HK-2 (cell line): Measurements from ENCODE around the gene ZC3H4.
"Not testable (repeated sequence)": the region's sequence is repeated elsewhere in the genome, so short reads cannot be mapped to it uniquely, and the experiment has no call there.

Source experiments
- DNase-seq: peaks from one replicate; pipeline ENCODE4 v3.0.0-alpha.2; 2018; ENCODE audit not compliant: unreplicated experiment

ZC3H4 gene

DNA sequence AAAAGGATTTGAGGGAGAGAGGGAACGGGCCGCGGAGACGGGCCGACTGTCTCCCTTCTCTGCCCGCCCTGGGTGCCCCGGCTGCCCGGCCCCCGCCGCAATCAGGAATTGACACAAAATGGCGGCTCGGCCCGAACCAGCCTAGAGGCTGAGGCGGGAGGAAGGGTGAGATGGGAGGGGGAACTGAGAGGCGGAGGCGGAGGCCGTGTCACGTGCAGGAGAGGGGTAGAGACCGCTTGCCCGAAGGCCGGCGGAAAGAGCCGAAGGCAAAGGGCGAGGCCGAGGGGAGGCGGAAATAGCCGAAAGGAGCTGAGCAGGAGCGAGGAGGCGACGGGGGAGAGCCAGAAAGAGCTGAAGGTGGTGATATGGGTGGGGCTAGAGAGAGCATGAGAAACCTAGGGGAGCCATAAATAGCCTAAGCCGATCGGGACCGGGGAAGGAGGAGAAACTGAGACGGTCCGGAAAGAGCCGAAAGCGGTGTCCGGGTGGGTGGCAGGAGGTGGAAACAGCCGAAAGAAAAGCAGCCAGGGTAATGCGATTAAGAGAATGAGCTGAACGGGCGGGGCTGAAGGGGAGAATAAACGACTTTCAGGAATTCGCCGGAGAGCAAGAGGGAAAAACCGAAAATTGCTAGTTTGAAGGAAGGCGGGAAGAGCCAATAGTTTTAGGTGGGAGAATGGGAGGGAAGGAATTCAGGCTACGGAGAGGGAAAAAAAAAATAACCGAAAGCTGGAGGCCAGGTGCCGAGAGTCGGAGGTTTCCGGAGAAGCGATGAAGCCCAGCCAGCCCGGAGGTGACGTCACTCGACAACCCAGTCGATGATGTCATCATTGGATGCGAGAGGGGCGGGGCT, at the start of gene ZC3H4:
TSS of gene ZC3H4 (minus strand) at position 780 of the 853 bp plus-strand sequence. CDS start 1,192 bp downstream, outside the sequence.
- peak; percentile 99 for DNase-seq

DNA sequence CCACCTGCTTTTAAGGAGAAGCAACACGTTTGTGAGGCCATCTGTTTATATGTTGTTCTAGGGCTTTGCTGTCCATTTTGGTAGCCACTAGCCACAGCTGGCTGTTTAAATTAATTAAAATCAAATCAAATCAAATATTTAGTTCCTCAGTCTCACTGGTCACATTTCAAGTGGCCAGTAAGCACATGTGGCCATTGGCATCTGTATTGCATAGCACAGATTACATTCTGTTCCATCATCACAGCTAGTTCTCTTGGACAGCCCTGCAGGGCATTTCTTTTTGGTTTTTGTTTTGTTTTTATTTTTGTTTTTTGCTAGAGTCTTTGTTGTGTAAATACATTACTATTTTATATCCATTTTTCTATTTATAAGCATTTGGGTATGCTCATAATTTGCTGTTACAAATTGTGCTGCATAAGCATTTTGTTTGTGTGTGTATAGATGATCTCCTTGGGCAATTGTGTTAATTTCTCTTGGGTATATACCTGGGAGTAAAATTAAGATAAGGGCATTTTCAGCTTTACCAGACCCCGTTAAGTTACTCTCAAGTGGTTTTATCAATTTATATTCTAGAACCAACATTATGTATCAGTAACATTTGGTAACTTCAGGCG, 48.4 kb upstream of the ZC3H4 start:
- DNase-seq: no peak

DNA sequence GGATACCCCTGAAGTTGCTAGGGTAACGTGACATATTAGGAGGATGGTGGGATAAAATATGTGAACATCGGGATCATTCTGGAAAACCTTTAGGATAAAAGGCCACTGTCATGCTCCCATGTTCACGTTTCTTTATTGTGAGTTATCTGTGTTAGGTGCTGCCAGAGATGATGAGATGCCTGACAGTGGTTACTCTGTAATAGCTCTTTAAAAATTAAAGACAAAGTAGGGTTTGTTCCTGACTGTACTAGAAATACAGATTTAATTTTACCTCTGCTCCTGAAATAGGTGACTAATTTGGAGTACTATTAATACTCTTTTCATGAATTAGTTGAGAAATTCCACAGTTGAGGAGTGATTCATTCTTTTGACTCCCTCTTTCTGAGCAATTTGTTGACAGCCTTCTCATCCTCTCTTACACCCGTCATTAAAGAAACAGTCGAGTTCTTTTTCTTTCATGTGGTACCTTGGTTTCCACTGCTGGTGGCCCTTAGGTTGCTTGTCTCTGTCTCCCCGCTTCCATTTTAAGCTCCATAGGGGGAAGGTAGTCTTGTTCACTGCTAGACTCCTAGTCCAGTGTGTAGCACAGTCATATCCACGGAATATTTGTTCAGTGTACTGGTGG, 45.4 kb upstream of the ZC3H4 start:
- no peak for DNase-seq

DNA sequence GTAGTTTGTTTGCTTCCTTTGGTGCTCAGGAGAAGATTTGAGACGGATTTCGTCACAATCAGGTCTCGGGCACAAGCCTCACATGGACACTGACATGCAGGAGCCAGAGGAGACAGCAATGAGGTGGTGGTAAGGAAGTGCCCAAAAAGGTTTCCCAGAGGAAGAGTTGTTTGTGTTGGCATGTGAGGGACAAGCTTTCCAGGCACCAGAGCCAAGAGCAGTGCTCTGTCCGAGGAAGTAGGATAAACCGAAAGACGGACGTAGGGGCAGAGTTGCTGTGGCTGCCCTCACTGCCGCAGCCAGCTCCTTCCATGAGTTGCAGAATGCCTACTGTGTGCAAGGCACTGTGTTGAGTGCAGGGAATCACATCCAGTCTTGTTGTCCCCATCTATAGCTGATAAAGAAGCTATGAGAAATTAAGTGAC, 44.8 kb upstream of the ZC3H4 start:
- DNase-seq: no peak

DNA sequence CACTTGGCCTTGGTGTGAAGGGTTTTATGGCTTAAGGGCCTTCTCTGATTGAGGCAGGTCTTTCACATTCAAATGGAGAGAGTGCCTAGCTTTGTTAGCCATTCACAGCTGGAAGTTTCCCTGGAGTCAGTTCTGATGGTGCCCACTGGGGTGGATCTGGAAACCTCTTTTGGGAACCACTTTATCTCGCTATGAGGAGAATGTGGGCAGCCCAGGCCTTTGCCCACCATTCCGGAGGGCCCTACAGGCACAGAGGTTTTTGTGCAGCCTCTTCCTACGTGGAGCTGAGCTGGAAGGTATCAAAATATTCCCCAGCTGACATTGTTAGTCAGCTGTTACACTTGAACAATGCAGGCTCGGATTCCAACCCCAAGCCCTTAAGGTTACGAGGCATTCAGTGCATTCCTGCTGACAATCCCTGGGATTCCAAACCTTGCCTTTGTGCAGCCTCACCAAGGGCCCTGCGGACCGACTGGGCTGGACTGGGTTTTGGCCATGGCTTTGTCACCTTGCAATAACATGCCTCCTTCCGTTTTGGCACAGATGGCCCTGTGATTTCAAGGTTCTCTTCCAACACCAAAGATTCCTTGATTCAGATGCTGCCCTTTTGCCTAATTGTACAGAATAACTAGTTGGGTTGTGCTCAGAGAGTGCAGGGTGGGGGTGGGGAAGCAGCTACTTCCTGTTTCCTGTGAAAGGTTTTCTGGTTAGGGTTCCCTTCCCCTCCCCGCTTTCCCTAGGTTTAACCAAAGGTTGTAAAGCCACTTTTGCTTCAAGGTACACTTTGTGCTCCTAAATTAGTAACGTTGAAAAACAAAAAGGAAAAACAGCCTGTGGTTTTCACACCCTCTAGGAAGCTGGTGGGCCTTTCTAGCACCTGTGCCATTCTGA, 44.1 kb upstream of the ZC3H4 start:
- DNase-seq: peak; percentile 45

DNA sequence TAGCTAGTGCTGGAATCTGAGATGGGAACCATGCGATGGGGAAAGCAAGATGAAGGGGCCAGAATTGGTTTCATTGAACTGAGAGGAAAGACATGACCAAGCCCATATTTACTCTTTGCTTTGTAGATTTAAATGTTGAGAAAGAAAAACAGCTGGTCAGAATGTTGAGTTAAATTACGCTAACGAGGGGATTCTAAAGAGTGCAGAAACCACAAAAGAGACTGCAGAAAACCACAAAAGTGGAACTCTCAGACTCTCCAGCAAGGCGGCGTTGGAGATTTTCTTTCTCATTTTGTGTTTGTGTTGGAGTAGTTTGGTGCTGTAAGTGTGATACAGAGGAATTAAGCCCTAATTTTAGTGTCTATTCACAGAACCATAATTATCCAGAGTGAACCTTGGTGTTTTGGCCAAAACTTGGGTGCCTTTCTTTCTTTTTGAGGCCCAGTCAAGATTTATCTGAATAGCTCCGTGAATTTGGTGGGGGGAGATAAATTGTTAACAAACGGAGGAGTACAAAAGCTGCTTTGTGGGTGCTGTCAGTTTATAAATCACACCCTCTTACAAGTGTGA, 43.4 kb upstream of the ZC3H4 start:
- DNase-seq: no peak

DNA sequence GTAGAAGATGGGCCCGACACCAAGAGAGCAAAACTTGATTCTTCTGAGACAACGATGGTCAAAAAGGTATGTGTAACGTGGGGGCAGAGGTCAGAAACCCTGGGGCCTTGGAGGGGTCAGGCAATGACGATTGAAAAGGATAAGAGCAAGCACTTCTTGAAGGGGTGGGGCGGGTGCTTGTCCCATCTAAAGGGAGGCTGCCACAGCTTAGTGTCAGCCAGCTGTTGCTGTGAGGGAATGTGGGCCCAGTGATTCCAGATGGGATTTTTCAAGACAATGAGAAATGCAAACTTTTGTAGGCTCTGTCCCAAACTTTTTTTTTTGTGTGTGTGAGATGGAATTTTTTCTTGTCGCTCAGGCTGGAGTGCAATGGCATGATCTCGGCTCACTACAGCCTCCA, 41.6 kb upstream of the ZC3H4 start:
- DNase-seq: no peak

DNA sequence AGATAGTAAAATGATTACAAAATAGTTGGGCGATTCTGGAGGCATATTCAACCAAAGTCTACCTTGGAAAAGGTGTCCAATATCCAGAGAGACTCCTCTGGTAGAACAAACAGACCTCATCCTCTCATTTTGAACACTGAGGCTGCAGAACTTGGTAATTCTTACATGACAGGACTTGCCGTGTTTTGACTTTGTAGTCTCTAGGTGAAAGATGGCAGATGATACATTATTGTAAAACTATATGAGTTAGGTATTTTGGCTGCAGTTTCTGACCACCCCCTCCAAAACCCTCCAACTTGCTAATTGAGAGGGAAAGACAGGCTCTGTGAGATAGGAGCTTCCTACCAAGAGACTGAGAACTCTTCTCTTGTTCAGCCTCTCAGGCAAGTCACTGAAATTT, 39.7 kb upstream of the ZC3H4 start:
- DNase-seq: no peak

DNA sequence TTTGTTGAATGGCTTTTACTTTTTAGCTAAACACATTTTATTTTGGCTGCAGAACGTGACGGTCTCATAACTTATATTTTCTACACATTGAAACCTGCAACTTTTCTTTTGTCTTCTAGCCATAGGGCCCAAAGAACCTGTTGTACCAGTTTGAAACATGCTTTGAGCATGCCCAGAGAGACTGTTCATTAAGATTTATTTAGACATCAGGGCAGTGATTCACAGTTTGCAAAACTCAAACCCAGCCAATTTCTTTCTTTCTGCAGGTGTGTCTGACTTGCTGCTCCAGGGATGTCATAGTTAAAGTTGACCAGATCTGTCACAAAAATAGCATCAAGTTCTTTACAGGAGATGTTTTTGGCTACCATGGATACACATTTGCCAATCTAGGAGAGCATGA, 39.1 kb upstream of the ZC3H4 start:
- no peak for DNase-seq

DNA sequence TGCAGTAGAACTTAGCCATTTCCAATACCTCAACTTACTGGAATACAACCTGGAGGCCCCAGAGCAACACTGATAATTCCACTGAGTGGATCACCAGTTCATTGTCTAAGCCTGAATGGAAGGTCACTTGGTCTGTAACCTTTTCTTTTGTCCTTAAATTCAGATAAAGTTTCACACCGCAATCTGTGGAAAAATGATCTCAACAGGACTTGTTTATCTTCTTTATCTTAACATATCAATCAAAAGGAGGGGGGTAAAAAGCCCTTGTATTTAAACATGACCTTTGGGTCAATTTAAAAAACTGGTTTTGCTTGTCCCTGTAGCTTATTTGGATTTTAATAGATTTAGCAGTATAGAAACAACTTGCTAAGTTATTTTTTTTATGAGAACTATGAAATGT, 38.6 kb upstream of the ZC3H4 start:
- no peak for DNase-seq

DNA sequence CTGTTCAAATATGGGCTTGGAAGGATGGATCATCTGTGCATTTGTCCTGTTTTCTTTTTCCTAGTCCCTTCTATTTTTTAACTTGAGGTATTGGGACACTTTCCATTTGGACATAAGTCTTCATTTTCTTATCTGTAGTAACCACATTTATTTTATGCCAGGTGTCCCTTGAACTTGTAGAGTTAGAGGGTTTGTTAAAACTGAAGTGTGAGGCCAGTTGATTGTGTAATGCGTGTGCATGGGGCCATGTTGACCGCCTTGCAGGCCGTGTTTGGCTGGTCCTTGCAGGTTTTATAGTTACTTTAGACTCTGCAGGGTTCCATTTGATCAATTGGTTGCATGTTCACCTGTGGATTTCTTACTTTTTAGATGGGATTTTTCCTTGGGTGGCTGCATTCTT, 38.1 kb upstream of the ZC3H4 start:
- no peak for DNase-seq

DNA sequence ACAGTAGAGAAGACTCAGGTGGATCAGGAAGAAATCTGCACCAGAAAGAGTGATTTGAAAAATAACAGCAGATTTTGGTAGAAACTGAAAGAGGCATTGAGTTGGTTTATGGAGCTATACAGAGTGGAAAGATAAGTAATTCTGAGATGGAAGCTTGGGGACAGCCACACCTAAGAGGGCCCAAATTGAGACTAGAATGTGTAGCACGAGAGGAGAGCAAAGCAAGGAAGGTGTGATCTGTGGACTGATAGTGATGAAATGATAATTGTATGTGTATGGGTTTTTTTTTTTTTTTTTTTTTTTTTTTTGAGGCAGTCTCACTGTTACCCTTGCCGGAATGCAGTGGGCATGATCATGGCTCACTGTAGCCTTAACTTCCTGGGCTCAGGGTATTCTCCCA, 33.3 kb upstream of the ZC3H4 start:
- DNase-seq: no peak

DNA sequence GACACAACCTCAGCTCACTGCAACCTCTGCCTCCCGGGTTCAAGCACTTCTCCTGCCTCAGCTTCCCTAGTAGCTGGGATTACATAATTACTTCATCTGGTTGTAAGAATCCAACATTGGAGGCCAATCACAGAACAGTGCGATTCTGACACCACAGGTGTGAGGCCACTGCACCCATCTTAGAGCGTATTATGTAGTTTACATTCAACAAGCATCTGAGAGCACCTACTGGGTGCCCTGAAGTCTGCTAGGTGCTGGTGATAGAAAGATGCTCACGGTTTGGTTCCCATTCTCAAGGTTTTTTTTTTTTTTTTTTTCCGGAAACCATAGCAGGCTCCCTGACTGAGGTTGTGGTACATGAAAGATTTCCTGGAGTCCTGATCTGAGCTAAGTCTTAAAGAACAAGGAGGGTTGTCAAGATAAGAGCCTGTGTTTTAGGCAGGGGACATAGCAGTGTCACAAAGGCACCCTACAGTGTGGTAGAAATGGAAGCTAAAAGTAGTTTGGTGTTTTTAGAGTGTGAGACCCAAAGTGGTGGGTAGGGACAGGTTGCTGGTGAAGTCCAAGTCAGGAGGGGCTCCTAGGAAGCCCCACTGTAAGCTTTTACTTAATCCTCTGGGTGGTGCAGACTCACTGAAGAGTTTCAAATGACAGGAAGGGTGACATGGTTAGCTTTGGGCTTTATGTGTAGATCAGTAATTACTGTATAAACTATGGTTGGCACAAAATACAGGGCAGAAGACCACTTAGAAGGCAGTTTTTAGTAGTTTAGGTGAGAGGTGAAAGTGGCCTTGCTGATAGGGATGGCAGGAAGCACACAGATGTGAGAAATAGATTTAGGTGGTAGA, 32.3 kb upstream of the ZC3H4 start:
- no peak for DNase-seq

DNA sequence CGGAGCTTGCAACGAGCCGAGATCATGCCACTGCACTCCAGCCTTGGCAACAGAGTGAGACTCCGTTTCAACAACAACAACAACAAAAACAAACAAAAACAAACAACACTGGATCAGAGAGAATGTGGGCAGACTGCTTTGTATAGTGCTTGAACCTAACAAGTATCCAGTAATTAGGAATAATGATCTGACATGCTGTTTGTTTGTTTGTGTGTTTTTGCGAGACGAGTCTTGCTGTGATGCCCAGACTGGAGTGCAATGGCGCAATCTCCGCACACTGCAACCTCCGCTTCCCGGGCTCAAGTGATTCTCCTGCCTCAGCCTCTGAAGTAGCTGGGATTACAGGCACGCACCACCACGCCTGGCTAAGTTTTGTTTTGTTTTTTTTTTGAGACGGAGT, 31.1 kb upstream of the ZC3H4 start:
- no peak for DNase-seq

DNA sequence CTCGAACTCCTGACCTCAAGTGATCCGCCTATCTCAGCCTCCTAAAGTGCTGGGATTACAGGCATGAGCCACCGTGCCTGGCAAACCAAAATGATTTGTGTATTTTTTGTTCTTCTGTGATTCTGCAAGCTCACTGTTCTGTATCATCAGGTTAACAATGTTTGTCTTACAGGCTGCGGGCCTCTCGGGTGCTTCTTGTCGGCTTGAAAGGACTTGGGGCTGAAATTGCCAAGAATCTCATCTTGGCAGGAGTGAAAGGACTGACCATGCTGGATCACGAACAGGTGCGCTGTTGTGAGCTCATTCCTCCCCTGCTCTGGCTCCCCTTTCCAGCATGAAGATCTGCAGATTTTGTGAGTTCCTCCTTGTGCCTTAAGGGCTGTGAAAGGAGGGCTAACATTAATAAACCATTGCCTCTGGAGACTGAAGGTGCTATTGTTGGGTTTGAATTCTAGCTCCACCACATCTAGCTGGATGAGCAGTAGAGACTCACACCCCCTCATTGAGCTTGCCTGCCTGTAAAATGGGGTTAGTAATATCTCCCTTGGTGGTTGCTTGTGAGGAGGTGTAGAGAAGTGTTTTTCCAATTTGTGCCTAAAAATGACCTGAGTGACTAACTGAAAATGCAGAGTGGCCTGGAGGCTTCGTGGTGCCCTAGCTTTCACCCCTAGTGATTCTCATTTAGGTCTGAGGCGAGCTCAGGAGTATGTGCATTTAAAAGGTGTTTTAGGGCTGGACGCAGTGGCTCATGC, 29.9 kb upstream of the ZC3H4 start:
- no peak for DNase-seq

DNA sequence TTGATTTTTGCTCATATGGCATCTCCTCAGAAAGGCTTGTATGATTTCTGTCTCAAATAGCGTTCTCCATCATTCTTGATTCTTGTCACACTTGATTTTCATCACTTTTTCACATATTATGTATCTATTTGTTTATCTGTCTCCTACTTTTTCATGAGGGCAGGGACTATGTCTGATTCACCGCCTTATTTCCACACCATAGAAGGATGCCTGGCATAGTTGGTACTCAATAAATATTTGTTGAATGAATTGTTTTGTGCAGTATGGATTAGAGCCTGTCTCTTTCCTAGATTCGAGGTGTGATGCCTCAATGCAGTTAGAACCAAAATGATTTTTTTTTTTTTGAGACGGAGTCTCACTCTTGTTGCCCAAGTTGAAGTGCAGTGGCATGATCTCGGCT, 29.2 kb upstream of the ZC3H4 start:
- DNase-seq: no peak

DNA sequence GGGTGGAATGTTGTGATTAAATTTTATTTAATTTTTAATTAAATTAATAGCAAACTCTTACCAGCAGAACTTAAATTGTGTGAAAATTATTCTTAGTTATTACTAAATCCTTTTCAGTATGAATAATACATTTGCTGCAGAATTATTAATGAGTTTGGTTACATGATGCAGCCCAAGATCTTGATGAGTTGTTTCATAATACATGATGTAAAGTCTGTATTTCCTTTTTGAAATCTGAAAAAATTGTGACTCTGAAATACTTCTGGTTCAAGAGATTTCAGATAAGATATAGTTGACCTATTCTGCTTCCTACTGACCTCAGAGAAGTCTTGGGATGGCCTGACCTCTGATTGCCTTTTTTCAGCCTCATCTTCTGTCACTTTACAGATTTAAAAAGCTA, 28.1 kb upstream of the ZC3H4 start:
- DNase-seq: no peak

DNA sequence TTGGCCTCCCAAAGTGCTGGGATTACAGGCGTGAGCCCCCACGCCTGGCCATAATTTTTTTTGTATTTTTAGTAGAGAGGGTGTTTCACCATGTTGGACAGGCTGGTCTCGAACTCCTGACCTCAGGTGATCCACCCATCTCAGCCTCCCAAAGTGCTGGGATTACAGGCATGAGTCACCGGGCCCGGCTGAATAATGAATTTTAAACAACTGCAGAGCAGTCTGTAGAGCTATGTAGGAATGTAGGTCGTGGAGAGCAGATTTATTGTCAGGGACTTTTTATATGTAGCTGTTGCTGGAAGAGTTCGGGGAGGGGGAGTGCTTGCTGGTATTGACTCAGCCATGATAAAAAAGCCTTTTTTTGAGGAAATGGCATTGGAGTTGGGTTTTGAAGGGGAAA, 27.7 kb upstream of the ZC3H4 start:
- DNase-seq: not testable (repeated sequence)

DNA sequence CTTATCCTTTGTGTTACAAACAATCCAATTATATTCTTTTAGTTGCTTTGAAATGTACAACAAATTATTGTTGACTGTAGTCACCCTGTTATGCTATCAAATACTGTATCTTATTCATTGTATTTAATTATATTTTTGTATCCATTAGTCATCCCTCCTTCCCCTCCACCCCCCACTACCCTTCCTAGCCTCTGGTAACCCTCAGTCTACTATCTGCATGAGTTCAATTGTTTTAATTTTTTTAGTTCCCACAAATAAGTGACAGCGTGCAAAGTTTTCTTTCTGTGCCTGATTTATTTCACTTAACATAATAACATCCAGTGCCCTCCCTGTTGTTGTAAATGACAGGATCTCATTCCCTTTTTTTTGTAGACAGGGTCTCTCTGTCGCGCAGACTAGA, 21.6 kb upstream of the ZC3H4 start:
- no peak for DNase-seq

DNA sequence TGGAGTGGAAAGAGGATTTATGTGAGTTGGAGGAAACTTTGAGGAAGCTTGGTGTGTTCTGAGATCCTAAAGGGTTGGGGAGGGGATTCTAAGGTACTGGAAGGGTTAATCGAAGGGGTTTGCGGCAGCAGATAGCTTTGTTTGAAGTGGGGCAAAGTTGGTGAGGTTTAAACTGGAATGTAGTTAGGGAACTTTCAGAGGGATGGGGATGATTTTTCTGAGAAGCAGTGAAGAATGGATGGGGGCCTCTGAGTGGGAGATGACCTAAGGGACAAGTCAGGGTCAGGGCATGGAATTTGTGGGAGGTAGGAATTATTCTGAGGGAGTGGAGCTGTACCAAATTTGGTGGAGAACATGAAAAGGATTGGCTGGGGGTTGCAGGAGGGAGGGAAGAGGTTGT, 21.0 kb upstream of the ZC3H4 start:
- no peak for DNase-seq
